ENCODE results near the gene SEC31A. TPM values are rescaled to one million over a fixed set of nuclear protein-coding genes. Genes with fewer than 3 reads are reported as not detected.
A peak's percentile ranks its signal among the peaks of the same experiment; 100 is the strongest.
"Not testable (repeated sequence)": the region's sequence is repeated elsewhere in the genome, so short reads cannot be mapped to it uniquely, and the experiment has no call there.

The SEC31A gene, protein sequence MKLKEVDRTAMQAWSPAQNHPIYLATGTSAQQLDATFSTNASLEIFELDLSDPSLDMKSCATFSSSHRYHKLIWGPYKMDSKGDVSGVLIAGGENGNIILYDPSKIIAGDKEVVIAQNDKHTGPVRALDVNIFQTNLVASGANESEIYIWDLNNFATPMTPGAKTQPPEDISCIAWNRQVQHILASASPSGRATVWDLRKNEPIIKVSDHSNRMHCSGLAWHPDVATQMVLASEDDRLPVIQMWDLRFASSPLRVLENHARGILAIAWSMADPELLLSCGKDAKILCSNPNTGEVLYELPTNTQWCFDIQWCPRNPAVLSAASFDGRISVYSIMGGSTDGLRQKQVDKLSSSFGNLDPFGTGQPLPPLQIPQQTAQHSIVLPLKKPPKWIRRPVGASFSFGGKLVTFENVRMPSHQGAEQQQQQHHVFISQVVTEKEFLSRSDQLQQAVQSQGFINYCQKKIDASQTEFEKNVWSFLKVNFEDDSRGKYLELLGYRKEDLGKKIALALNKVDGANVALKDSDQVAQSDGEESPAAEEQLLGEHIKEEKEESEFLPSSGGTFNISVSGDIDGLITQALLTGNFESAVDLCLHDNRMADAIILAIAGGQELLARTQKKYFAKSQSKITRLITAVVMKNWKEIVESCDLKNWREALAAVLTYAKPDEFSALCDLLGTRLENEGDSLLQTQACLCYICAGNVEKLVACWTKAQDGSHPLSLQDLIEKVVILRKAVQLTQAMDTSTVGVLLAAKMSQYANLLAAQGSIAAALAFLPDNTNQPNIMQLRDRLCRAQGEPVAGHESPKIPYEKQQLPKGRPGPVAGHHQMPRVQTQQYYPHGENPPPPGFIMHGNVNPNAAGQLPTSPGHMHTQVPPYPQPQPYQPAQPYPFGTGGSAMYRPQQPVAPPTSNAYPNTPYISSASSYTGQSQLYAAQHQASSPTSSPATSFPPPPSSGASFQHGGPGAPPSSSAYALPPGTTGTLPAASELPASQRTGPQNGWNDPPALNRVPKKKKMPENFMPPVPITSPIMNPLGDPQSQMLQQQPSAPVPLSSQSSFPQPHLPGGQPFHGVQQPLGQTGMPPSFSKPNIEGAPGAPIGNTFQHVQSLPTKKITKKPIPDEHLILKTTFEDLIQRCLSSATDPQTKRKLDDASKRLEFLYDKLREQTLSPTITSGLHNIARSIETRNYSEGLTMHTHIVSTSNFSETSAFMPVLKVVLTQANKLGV
- total RNA-seq, result 100 to 1,000 TPM; 115 to 148 TPM
- long read RNA-seq, full-length matches to known transcripts, result 37 of 82 reads
- long read RNA-seq, partial matches to known transcripts, result 25 of 82 reads
- long read RNA-seq, other reads (novel, unspliced or antisense), result 20 of 82 reads

DNA sequence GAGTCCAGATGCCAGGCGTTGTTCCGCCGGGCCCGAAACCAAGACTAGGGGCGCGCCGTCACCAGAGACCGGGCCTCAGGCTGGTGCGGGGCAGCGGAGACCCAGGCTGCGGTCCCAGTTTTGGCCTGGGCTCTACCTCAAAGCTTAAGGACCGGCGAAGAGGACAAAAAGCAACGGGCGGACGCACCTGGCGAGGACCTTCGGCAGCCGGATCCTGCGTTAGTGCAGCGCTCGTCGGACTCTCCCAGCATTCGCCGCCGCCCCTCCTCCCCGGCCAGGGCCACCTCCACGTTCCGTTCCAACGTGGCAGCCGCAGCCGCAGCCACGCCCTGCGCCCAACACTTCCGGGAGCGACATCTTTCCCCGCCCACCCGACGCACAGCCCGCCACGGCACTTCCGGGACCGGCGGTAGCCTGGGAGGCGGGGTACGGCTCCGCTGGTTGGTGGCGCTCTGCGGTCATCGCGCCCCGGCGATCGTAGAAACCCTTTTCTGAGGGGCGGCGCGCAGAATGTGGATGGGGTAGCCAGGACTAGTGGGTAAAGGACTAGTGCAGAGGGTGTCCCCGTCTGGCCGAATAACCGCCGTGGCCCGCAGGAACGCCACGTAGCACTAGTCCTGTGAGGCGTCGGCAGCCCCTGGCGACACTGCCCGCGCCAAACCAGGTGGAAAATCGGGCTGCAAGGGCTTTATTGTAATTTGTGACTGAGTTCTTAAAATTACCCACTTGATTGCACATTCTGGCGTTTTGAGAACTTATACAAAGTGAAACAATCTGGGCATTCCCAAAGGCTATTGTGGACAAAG is at the start of gene SEC31A:
SEC31A (minus strand) TSS at position 253 of the 806 bp plus-strand sequence. CDS start 9,217 bp downstream, outside the sequence.
- peak; percentile 99 for ATAC-seq

DNA sequence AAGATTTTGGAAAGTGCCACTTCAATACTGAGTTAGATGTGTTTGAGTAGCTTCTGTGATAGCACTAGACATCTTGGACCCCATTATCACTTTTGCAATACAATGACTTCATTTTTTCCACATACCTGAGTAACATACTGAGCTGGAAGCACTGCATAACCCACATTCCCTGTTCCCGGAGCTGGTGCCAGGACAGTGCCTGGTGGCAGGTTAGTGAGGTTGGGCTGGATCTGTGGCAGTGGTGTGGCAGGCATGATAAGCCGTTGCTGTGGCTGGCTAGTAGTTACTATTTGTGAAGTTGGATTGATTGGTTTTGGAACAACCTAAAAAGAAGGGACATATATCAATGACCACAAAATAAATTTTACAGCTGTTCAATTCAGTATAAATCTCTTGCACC is 48.5 kb upstream of the SEC31A start:
- intact Hi-C loops (cut with DNase I), result no loop called here
- DNase-seq, result no peak
- no peak for ATAC-seq

More for the DNA sequence above, at the start of gene SEC31A:
- intact Hi-C loops (cut with DNase I), result no loop called here
- peak; percentile 97 for DNase-seq

DNA sequence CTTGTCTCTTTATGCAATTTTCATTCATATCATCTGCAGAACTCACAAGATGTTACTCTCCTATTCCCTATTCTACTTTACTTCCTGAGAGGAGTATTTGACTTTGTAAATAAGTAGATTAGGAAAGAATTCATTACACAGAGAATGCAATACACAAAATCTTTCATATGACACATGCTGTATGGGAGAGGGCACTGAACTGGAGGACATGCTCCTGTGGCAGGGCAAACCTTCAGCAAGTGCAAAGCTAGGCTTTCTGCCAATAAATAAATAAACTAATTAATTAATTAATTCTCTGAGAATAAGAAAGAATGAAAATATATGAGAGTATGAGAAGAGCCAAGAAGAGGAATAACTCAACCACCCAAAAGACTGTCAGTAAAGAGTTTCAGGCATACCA is 43.5 kb upstream of the SEC31A start:
- DNase-seq (no peak), ATAC-seq (no peak)
- intact Hi-C loops (cut with DNase I), result no loop called here

GRCh38 chr4:82930848-82931755 is 40.1 kb upstream of the SEC31A start:
- intact Hi-C loops (cut with DNase I), result no loop called here
- ATAC-seq, result no peak
- DNase-seq, result no peak

DNA sequence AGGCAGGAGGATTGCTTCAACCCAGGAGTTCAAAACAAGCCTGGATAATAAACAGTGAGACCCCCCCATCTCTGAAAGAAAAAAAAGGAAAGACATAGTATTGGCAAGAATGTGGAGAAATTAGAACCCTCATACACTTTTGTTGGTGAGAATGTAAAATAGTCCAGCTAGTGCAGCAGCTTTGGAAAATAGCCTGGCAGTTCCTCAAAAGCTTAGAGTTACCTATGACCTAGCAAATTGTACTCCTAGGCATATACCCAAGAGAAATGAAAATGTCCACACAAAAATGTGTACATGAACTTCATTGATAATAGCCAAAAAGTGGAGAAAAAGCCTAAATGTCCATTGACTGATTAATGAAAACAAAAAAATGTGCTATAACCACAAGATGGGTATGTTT is 30.8 kb upstream of the SEC31A start:
- no peak for ATAC-seq
- intact Hi-C loops (cut with DNase I), result no loop called here

DNA sequence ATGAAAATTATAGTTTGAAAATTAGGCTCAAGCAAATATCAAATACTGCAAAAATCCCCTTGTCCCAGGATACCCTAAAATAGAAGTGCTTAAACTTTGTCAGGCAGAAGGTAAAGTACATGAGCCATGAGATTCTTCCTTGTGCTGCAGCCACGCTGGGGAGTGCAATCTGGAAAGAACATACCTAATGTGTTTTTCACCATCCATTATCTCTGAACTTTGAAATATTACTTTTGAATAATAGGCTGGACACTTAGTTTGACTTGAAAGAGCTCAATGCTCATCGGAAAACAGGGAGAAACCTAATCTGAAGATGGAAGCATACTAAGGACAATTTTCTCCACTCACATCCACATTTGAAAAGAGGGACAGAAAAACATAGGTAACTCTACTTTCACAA is 28.4 kb upstream of the SEC31A start:
- DNase-seq (no peak), ATAC-seq (no peak)
- intact Hi-C loops (cut with DNase I), result no loop called here

More for the DNA sequence above, 30.8 kb upstream of the SEC31A start:
- no peak for DNase-seq

GRCh38 chr4:82918091-82918490 is 27.1 kb upstream of the SEC31A start:
- intact Hi-C loops (cut with DNase I), result no loop called here
- no peak for DNase-seq
- no peak for ATAC-seq

- intact Hi-C loops (cut with DNase I); ATAC-seq; DNase-seq: not testable (repeated sequence)
These were observed 23.0 kb upstream of the SEC31A start for GRCh38 chr4:82913968-82914367.

- no peak for DNase-seq
- ATAC-seq, result no peak
These were observed 22.4 kb upstream of the SEC31A start for GRCh38 chr4:82913305-82913704.

GRCh38 chr4:82909326-82909725 is 18.4 kb upstream of the SEC31A start:
- intact Hi-C loops (cut with DNase I), result loop anchor here in 1 of 2 donors (10.0 kb wide), 1 partner anchor 105 kb away; the partner anchor contains the start of gene LIN54
- ATAC-seq (no peak), DNase-seq (no peak)

More at GRCh38 chr4:82913305-82913704, 22.4 kb upstream of the SEC31A start:
- intact Hi-C loops (cut with DNase I), result no loop called here

DNA sequence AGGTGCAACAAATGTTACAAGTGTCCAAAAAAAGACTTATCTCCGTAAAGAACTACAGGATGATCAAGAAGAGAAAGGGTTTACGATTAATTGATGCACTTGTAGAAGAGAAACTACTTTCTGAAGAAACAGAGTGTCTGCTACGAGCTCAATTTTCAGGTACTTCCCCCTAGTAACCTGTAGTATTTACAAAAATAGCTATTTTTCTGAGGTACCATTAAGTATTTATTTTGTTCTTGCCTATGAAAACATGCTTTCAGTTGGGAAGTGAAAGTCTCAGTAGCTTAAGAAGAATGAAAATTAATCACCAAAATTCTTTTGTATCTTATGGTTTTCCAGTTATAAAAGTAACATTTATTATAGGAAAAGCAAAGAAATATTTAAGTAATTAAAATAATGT is 15.5 kb upstream of the SEC31A start:
- ATAC-seq, result no peak
- intact Hi-C loops (cut with DNase I), result loop anchor here in 1 of 2 donors (10.0 kb wide), 1 partner anchor 108 kb away; the partner anchor contains the start of gene LIN54

GRCh38 chr4:82905205-82905604 is 14.3 kb upstream of the SEC31A start:
- ATAC-seq (no peak), DNase-seq (no peak)
- intact Hi-C loops (cut with DNase I), result loop anchor here in 1 of 2 donors (10.0 kb wide), 1 partner anchor 110 kb away; the partner anchor contains the start of gene LIN54

More for the DNA sequence above, 15.5 kb upstream of the SEC31A start:
- no peak for DNase-seq

- intact Hi-C loops (cut with DNase I), result loop anchor here (5.0 to 10.0 kb wide), 2 partner anchors 109 to 111 kb away; partner anchors contain the start of gene LIN54 (in 2 of the 2)
- DNase-seq (no peak), ATAC-seq (no peak)
These were observed 12.8 kb upstream of the SEC31A start for GRCh38 chr4:82903737-82904136.

DNA sequence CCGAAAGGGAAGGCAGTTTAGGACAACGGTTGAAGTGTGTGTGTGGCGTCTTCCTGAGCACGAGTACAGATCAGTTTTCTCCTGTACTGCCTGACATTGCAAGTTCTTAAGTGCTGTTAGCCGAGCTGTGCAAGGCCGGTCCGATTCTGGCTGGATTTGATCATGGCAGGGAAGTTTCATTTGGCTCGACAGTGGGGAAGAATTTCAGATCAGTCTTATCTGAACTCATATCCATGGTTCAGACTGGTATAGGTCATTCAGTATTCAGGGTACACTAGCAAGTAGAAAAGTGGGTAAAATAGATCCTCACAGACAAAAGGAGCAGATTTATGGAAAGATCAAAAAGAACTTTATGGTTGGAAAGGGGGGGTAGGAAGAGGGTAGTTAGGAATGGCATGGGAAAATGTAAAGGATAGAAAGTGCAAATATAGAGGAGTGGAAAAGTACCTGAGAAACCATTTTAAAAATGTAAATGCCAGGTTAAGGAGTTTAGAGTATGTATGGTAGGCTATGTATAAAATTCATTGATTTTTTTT is 10.3 kb upstream of the SEC31A start:
- no peak for ATAC-seq
- intact Hi-C loops (cut with DNase I), result loop anchor here (5.0 to 10.0 kb wide), 2 partner anchors 111 to 114 kb away; partner anchors contain the start of gene LIN54 (in 2 of the 2)
- no peak for DNase-seq

DNA sequence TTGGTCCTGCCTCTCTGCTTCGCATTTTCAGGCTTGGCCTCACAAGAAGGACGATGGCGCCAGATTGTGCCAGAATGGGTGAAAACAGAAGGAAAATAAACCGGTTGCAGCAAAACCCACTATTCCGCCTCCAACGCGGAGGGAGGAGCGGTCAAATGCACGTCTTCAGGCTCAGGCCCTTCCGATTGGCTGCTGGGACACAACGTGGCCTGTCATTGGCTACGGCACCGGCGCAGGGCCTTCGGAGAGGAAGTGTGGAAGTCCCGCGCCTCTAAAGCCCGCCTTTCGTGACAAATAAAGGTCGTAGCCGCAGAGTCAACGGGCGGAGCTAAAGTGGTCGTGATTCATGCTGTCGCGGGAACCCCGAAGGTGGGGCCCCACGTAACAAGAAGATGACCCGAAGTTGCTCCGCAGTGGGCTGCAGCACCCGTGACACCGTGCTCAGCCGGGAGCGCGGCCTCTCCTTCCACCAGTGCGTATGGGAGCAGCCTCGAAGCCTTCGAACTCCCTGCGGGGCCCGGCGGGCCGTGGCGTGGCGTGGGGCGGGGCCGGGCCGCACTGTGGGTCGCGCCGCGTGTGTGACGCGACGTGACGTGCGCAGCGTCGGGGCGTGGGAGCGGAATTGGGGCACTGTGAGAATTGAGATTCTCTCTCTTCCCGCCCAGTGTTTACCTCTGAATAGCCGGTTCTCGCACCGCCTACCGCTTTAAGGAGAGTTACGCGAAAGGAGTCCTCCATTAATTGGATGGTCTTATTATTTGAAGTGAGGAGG is 9.6 kb upstream of the SEC31A start, which contains the start of gene THAP9:
THAP9 (plus strand) TSS at position 325 of the 772 bp plus-strand sequence; CDS start at position 393, 68 bp downstream.
- ATAC-seq (peak; percentile 97 to 98), DNase-seq (peak; percentile 99)
- intact Hi-C loops (cut with DNase I), result loop anchor here (5.0 to 10.0 kb wide), 2 partner anchors 112 to 114 kb away; partner anchors contain the start of gene LIN54 (in 2 of the 2)
